ENCODE results near the gene PDE3A. TPM values are rescaled to one million over a fixed set of nuclear protein-coding genes. Genes with fewer than 3 reads are reported as not detected.
"Not testable (repeated sequence)": the region's sequence is repeated elsewhere in the genome, so short reads cannot be mapped to it uniquely, and the experiment has no call there.

Gene PDE3A
- polyA plus RNA-seq, 4 donors: 24.5 to 34.0 (median 26.5) TPM

DNA sequence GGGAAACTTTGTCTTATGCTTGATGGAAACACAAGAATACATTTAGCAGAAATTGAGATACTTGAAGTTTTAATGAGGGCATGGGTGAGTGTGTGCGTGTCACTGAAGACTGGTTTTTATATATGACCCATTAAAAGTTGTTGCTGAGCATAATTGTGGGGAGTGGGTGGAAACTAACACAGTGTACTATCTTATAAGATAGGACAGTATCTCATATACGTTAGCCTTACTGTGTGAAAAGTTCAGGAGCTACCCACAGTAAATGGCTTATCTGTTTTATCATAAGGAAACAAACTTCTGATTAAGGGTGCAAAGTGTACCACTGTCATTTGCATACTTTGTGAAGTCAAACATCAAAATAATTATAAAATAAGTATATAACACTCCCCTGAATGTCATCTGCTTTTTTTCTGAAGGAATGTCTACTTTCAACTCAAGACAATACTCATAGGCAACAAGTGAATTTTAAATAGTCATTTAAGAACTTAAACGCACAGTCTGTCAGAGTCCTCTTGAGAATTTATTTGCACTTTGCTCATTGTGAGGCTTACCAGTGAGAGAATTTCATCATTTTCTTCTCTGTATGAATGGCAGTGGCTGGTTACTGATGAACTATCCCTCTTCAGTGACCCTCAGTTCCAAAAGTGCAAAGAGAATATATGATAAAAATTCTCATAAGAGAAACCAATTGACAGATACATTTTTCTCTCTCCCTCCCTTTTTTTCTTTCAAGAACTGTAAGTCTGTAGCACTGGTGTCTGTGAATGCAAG lies 4.2 kb downstream of the PDE3A start:
- DNase-seq (ENCODE audit: low read depth in 4 of 4, low spot score in 3 of 4): no peak

DNA sequence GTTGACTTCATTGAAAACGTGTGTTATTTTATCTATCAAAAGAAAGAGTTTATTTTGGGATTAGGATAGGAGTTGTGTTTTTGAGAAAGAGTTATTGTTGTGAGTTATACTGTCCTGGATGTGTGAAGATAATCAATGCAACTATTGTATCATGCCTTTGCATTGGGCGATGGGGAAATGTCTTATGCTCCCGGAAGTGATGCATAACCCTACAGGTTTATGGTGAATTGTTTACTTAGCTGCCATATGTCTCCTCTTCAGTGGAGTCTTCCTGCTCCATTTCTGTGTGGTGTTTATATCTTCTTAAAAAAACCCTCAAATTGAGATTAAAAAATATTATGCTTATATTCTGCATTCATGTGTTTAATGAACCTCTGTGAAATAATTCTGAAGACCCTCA lies 6.5 kb downstream of the PDE3A start:
- no peak for DNase-seq (ENCODE audit: low read depth in 4 of 4, low spot score in 3 of 4)

DNA sequence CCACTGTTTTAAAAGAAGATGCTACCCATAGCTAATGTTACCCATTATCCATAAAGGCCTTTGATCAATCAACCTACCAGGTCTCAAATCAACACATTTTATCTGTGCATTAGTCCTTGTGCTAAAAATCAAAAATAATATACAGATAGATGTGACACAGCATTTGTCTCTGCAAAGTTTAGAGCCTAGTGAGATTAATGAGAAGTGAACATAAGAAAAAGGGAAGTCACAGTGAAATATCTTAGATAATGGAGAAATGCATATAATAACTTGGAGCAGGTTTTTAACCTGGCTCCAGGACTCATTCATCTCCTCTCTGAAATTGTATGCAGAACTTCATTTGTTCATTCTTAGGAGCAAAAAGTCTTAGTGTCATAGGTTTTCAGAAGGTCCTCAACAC lies 7.2 kb downstream of the PDE3A start:
- DNase-seq (ENCODE audit: low read depth in 4 of 4, low spot score in 3 of 4): no peak

DNA sequence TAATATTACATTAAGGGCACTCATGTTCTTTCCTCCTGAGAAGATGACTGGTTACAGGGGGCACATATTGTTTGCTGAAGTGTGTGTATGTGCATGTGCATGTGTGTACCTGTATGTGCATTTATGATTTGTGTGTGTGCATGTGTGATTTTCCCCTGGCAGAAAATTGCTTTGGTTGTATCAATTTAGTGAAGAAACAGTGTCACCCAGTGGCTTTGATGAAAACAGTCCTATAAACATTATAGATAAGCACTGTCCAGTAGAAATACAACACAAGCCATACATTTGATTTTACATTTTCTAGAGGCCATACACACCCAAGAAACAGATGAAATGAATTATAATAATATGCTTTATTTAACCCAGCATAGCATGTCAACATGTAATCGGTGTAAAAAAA lies 8.6 kb downstream of the PDE3A start:
- no peak for DNase-seq (ENCODE audit: low read depth in 4 of 4, low spot score in 3 of 4)

- no peak for DNase-seq (ENCODE audit: low read depth in 4 of 4, low spot score in 3 of 4)
Observed at GRCh38 chr12:20377750-20378149, 9.4 kb downstream of the PDE3A start.

DNA sequence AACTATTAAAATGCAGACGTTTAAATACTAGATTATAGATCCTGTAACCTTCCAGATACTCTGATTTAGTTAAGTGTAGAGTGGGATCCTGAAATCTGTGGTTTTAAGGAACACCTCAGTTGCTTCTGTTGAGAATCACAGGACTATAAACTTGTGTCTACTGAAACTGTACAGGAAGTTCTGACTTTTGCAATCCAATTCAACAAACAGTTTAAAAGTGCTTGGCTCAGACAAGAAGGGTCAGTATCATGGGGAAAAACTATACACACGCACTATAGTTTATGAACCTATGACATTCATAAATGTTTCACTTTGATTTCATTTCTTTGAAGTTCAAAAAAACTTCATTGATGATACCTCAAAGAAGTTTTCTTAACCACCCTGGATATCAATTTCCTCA lies 13.8 kb downstream of the PDE3A start:
- no peak for DNase-seq (ENCODE audit: low read depth in 4 of 4, low spot score in 3 of 4)

- DNase-seq (ENCODE audit: low read depth in 4 of 4, low spot score in 3 of 4): no peak
Observed at GRCh38 chr12:20383612-20384011, 15.3 kb downstream of the PDE3A start.

GRCh38 chr12:20384836-20385235 lies 16.5 kb downstream of the PDE3A start:
- DNase-seq (ENCODE audit: low read depth in 4 of 4, low spot score in 3 of 4): not testable (repeated sequence)

GRCh38 chr12:20390846-20391245 lies 22.5 kb downstream of the PDE3A start:
- no peak for DNase-seq (ENCODE audit: low read depth in 4 of 4, low spot score in 3 of 4)

GRCh38 chr12:20392339-20392738 lies 24.0 kb downstream of the PDE3A start:
- DNase-seq (ENCODE audit: low read depth in 4 of 4, low spot score in 3 of 4): no peak

- DNase-seq (ENCODE audit: low read depth in 4 of 4, low spot score in 3 of 4): no peak
Observed at GRCh38 chr12:20393707-20394106, 25.4 kb downstream of the PDE3A start.

- no peak for DNase-seq (ENCODE audit: low read depth in 4 of 4, low spot score in 3 of 4)
Observed at GRCh38 chr12:20395791-20396550, 27.6 kb downstream of the PDE3A start.

- DNase-seq (ENCODE audit: low read depth in 4 of 4, low spot score in 3 of 4): no peak
Observed at GRCh38 chr12:20398686-20399085, 30.3 kb downstream of the PDE3A start.

- no peak for DNase-seq (ENCODE audit: low read depth in 4 of 4, low spot score in 3 of 4)
Observed at GRCh38 chr12:20400003-20400402, 31.7 kb downstream of the PDE3A start.

DNA sequence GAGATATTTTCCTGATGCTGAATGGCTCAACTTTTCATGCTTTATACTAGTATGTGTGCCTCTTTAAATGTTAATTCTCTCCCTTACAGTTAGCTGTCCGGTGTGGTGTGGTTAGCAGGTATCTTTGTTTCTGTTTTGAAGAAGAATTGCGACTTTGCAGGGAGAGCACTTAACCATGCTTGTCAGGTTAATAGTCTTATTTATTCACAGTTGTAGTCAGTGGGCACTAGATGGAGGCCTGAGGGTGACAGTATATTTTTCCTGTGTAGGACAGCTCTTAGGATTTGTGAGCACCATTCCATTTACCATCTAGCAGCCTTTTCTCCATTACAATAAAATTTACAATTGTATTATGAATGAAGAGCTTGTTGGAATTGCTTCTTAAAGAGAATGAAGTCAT lies 34.9 kb downstream of the PDE3A start:
- no peak for DNase-seq (ENCODE audit: low read depth in 4 of 4, low spot score in 3 of 4)

DNA sequence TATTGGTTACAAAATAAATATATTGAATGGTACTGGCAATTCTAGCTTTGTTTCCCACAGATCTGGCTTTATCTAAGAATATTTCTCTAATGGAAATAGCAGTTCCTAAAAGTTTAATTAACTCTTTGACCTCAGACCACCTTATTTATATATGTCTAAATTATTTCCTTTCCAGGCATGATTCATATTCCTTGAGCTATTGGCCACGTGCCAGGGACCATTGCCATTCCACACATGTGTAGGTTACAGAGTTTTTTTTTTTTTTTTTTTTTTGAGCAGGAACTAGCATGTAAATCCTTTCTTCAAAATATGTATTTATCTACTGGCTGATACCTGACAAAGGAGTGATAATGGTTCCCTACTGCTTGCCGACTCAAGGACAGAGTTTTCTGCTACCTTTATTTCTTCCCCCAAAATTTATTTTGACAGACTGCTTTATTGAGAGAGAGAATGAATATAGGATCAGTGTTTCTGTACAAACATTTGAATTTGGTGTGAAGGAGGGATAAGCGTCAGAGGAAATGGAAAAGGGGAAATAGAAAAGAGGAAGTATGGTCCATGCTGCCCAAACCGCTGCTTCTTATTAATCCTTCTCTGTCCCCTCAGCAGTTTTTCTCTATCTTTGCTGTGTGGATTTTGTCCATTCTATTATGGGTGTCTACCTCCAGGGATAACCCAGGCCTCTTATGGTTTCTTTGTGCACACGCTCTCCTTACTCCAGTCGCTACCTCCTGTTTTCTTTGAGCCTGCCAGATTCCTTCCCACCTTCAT lies 36.4 kb downstream of the PDE3A start:
- DNase-seq (ENCODE audit: low read depth in 4 of 4, low spot score in 3 of 4): no peak

DNA sequence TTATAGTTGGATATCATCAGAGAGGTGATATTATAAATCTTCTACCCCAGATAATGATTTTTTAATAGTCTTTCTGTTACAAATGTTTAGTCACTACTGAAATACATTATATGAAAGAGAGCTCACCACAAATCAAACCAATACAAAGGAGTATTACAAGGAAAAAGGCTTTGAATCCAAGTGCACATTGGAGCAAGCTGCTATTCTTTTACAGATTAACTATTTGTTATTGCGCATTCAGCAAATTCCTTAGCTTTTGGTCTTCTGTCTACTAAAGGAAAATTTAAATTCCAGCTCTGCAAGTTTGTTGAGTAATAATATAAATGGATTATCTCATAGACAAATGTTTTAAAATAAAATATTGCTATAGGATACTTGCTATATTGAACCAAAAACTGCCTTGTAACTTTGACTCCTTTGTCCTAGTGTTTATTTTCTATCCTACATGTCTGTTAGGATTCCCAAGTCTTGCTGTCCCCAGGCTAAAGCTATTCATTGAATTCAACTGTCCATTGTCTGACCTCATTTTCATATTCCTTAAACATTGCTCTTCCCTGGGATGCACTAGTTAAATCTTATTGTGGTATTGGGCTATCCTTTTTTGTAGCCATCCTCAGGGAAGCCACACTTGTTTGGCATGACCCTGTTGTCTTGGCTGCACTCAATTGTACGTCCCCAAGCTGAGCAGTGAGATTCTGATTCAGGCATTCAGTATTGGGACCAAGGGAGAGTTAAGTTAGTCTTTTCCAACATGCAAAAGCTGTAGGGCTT lies 41.5 kb downstream of the PDE3A start:
- DNase-seq (ENCODE audit: low read depth in 4 of 4, low spot score in 3 of 4): no peak

- DNase-seq (ENCODE audit: low read depth in 4 of 4, low spot score in 3 of 4): no peak
Observed at GRCh38 chr12:20410734-20411133, 42.4 kb downstream of the PDE3A start.

GRCh38 chr12:20411345-20411744 lies 43.0 kb downstream of the PDE3A start:
- DNase-seq (ENCODE audit: low read depth in 4 of 4, low spot score in 3 of 4): no peak

GRCh38 chr12:20415028-20415427 lies 46.7 kb downstream of the PDE3A start:
- no peak for DNase-seq (ENCODE audit: low read depth in 4 of 4, low spot score in 3 of 4)

GRCh38 chr12:20415641-20416040 lies 47.3 kb downstream of the PDE3A start:
- no peak for DNase-seq (ENCODE audit: low read depth in 4 of 4, low spot score in 3 of 4)
